ENCODE results near the gene ATP10B.
"Not testable (repeated sequence)": the region's sequence is repeated elsewhere in the genome, so short reads cannot be mapped to it uniquely, and the experiment has no call there.

The ATP10B gene

GRCh38 chr5:160837749-160838593 lies 14.0 kb downstream of the ATP10B start:
- TF ChIP-seq YY1 (IDR thresholded peaks at IDR 0.05; ENCODE audit: insufficient read depth, insufficient read length) (no peak), ZNF274 (IDR thresholded peaks at IDR 0.05; ENCODE audit: low read depth, low read length) (no peak), SUZ12 (IDR thresholded peaks at IDR 0.05; ENCODE audit: extremely low read depth, insufficient read depth, insufficient read length) (no peak)
- no peak for DNase-seq (ENCODE audit: low read depth, low spot score)

GRCh38 chr5:160837211-160837610 lies 14.8 kb downstream of the ATP10B start:
- H3K4me1 ChIP-seq (ENCODE audit: insufficient read depth, insufficient read length), result no peaks in the 10 kb centered on the region
- H3K9ac ChIP-seq (ENCODE audit: insufficient read length, low read depth), result no peak overlapping the region
- no peaks in the 10 kb centered on the region for H3K9me3 ChIP-seq (ENCODE audit: insufficient read depth, low read length)
- no peaks in the 10 kb centered on the region for H3K27me3 ChIP-seq (ENCODE audit: insufficient read depth, insufficient read length)
- H3K36me3 ChIP-seq (ENCODE audit: insufficient read depth, insufficient read length, low read length), result no peaks in the 10 kb centered on the region
- no peak overlapping the region for H3K4me3 ChIP-seq (ENCODE audit: insufficient read length, low read depth)
- DNase-seq (ENCODE audit: low read depth, low spot score), result no peak
- no peak for TF ChIP-seq SUZ12 (IDR thresholded peaks at IDR 0.05; ENCODE audit: extremely low read depth, insufficient read depth, insufficient read length)

More at GRCh38 chr5:160837749-160838593, 14.0 kb downstream of the ATP10B start:
- H3K4me1 ChIP-seq (ENCODE audit: insufficient read depth, insufficient read length), result no peaks in the 10 kb centered on the region
- no peaks in the 10 kb centered on the region for H3K36me3 ChIP-seq (ENCODE audit: insufficient read depth, insufficient read length, low read length)
- H3K9ac ChIP-seq (ENCODE audit: insufficient read length, low read depth), result no peak overlapping the region
- no peak overlapping the region for H3K4me3 ChIP-seq (ENCODE audit: insufficient read length, low read depth)
- no peaks in the 10 kb centered on the region for H3K27me3 ChIP-seq (ENCODE audit: insufficient read depth, insufficient read length)
- no peaks in the 10 kb centered on the region for H3K9me3 ChIP-seq (ENCODE audit: insufficient read depth, low read length)

- no peak for TF ChIP-seq SUZ12 (IDR thresholded peaks at IDR 0.05; ENCODE audit: extremely low read depth, insufficient read depth, insufficient read length)
- no peak for TF ChIP-seq ZNF274 (IDR thresholded peaks at IDR 0.05; ENCODE audit: low read depth, low read length)
- H3K9me3 ChIP-seq (ENCODE audit: insufficient read depth, low read length), result no peaks in the 10 kb centered on the region
- DNase-seq (ENCODE audit: low read depth, low spot score), result no peak
These were observed 16.0 kb downstream of the ATP10B start for GRCh38 chr5:160835818-160836528.

GRCh38 chr5:160835376-160835775 lies 16.6 kb downstream of the ATP10B start:
- no peaks in the 10 kb centered on the region for H3K9me3 ChIP-seq (ENCODE audit: insufficient read depth, low read length)
- no peaks in the 10 kb centered on the region for H3K36me3 ChIP-seq (ENCODE audit: insufficient read depth, insufficient read length, low read length)
- no peak overlapping the region for H3K4me3 ChIP-seq (ENCODE audit: insufficient read length, low read depth)
- DNase-seq (ENCODE audit: low read depth, low spot score), result no peak
- no peaks in the 10 kb centered on the region for H3K27me3 ChIP-seq (ENCODE audit: insufficient read depth, insufficient read length)
- H3K4me1 ChIP-seq (ENCODE audit: insufficient read depth, insufficient read length), result no peaks in the 10 kb centered on the region
- TF ChIP-seq SUZ12 (IDR thresholded peaks at IDR 0.05; ENCODE audit: extremely low read depth, insufficient read depth, insufficient read length), result no peak
- no peak for TF ChIP-seq YY1 (IDR thresholded peaks at IDR 0.05; ENCODE audit: insufficient read depth, insufficient read length)
- TF ChIP-seq ZNF274 (IDR thresholded peaks at IDR 0.05; ENCODE audit: low read depth, low read length), result no peak
- H3K9ac ChIP-seq (ENCODE audit: insufficient read length, low read depth), result no peak overlapping the region

More at GRCh38 chr5:160835818-160836528, 16.0 kb downstream of the ATP10B start:
- H3K9ac ChIP-seq (ENCODE audit: insufficient read length, low read depth), result no peak overlapping the region
- no peak overlapping the region for H3K4me3 ChIP-seq (ENCODE audit: insufficient read length, low read depth)
- H3K27me3 ChIP-seq (ENCODE audit: insufficient read depth, insufficient read length), result no peaks in the 10 kb centered on the region
- no peaks in the 10 kb centered on the region for H3K4me1 ChIP-seq (ENCODE audit: insufficient read depth, insufficient read length)
- H3K36me3 ChIP-seq (ENCODE audit: insufficient read depth, insufficient read length, low read length), result no peaks in the 10 kb centered on the region

GRCh38 chr5:160833806-160834205 lies 18.2 kb downstream of the ATP10B start:
- Histone ChIP-seq H3K4me3 (ENCODE audit: insufficient read length, low read depth) (no peak overlapping the region), H3K36me3 (ENCODE audit: insufficient read depth, insufficient read length, low read length) (no peaks in the 10 kb centered on the region), H3K9ac (ENCODE audit: insufficient read length, low read depth) (no peak overlapping the region), H3K27me3 (ENCODE audit: insufficient read depth, insufficient read length) (no peaks in the 10 kb centered on the region), H3K9me3 (ENCODE audit: insufficient read depth, low read length) (no peaks in the 10 kb centered on the region), H3K4me1 (ENCODE audit: insufficient read depth, insufficient read length) (no peaks in the 10 kb centered on the region)
- TF ChIP-seq YY1 (IDR thresholded peaks at IDR 0.05; ENCODE audit: insufficient read depth, insufficient read length), result no peak
- no peak for TF ChIP-seq ZNF274 (IDR thresholded peaks at IDR 0.05; ENCODE audit: low read depth, low read length)
- TF ChIP-seq SUZ12 (IDR thresholded peaks at IDR 0.05; ENCODE audit: extremely low read depth, insufficient read depth, insufficient read length), result no peak
- no peak for DNase-seq (ENCODE audit: low read depth, low spot score)

- no peaks in the 10 kb centered on the region for H3K36me3 ChIP-seq (ENCODE audit: insufficient read depth, insufficient read length, low read length)
- H3K4me3 ChIP-seq (ENCODE audit: insufficient read length, low read depth), result no peak overlapping the region
- no peaks in the 10 kb centered on the region for H3K27me3 ChIP-seq (ENCODE audit: insufficient read depth, insufficient read length)
- no peak overlapping the region for H3K9ac ChIP-seq (ENCODE audit: insufficient read length, low read depth)
- H3K4me1 ChIP-seq (ENCODE audit: insufficient read depth, insufficient read length), result no peaks in the 10 kb centered on the region
- DNase-seq (ENCODE audit: low read depth, low spot score), result no peak
- TF ChIP-seq ZNF274 (IDR thresholded peaks at IDR 0.05; ENCODE audit: low read depth, low read length), result no peak
- no peak for TF ChIP-seq YY1 (IDR thresholded peaks at IDR 0.05; ENCODE audit: insufficient read depth, insufficient read length)
- no peak for TF ChIP-seq SUZ12 (IDR thresholded peaks at IDR 0.05; ENCODE audit: extremely low read depth, insufficient read depth, insufficient read length)
- H3K9me3 ChIP-seq (ENCODE audit: insufficient read depth, low read length), result no peaks in the 10 kb centered on the region
These were observed 20.2 kb downstream of the ATP10B start for GRCh38 chr5:160831801-160832200.

GRCh38 chr5:160824301-160825001 lies 27.6 kb downstream of the ATP10B start:
- no peak for TF ChIP-seq SUZ12 (IDR thresholded peaks at IDR 0.05; ENCODE audit: extremely low read depth, insufficient read depth, insufficient read length)
- TF ChIP-seq YY1 (IDR thresholded peaks at IDR 0.05; ENCODE audit: insufficient read depth, insufficient read length), result no peak
- no peak for TF ChIP-seq ZNF274 (IDR thresholded peaks at IDR 0.05; ENCODE audit: low read depth, low read length)
- H3K27me3 ChIP-seq (ENCODE audit: insufficient read depth, insufficient read length), result no peaks in the 10 kb centered on the region
- no peaks in the 10 kb centered on the region for H3K36me3 ChIP-seq (ENCODE audit: insufficient read depth, insufficient read length, low read length)
- H3K4me1 ChIP-seq (ENCODE audit: insufficient read depth, insufficient read length), result no peaks in the 10 kb centered on the region
- no peak overlapping the region for H3K9ac ChIP-seq (ENCODE audit: insufficient read length, low read depth)
- no peak overlapping the region for H3K4me3 ChIP-seq (ENCODE audit: insufficient read length, low read depth)
- DNase-seq (ENCODE audit: low read depth, low spot score), result no peak
- no peaks in the 10 kb centered on the region for H3K9me3 ChIP-seq (ENCODE audit: insufficient read depth, low read length)

GRCh38 chr5:160812996-160813395 lies 39.0 kb downstream of the ATP10B start:
- H3K4me1 ChIP-seq (ENCODE audit: insufficient read depth, insufficient read length); H3K36me3 ChIP-seq (ENCODE audit: insufficient read depth, insufficient read length, low read length); DNase-seq (ENCODE audit: low read depth, low spot score); H3K4me3 ChIP-seq (ENCODE audit: insufficient read length, low read depth); H3K9me3 ChIP-seq (ENCODE audit: insufficient read depth, low read length); H3K9ac ChIP-seq (ENCODE audit: insufficient read length, low read depth); H3K27me3 ChIP-seq (ENCODE audit: insufficient read depth, insufficient read length): not testable (repeated sequence)
